B cell (primary cell): ENCODE data around the gene RPL10A.

ENCODE experiments used
- EZH2 ChIP-seq: IDR thresholded peaks from 2 replicates; pipeline ENCODE4 v1.6.1; 2012; ENCODE audit warnings: borderline replicate concordance, low read depth, mild to moderate bottlenecking, moderate library complexity, low read length; ENCODE audit not compliant: insufficient read depth, poor library complexity, severe bottlenecking
- TF ChIP-seq, protein P1 (sequence below): fragments of 200-600 bp; IDR thresholded peaks from one replicate; pipeline ENCODE4 v1.8.0; 2022; ENCODE audit warnings: antibody characterized with exemption, mild to moderate bottlenecking

DNA sequence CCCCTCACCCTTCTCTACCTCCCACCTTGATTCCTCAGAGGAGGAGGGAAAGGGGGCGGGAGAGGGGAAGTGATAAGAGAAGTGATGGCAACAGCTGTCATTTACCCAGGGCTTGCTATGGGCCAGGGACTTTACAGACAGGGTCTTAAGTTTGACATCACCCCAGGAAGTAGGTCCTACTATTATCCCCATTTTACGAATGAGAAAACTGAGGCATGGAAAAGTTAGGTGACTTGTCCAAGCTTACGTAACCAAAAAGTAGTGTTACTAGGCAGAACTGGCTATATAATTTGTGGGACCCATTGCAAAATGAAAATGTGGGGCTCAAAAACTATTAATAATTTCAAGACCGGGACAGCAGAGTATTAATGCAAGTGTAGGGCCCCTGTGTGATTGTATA, 26.6 kb upstream of the RPL10A start:
- TF ChIP-seq, protein P1, sequence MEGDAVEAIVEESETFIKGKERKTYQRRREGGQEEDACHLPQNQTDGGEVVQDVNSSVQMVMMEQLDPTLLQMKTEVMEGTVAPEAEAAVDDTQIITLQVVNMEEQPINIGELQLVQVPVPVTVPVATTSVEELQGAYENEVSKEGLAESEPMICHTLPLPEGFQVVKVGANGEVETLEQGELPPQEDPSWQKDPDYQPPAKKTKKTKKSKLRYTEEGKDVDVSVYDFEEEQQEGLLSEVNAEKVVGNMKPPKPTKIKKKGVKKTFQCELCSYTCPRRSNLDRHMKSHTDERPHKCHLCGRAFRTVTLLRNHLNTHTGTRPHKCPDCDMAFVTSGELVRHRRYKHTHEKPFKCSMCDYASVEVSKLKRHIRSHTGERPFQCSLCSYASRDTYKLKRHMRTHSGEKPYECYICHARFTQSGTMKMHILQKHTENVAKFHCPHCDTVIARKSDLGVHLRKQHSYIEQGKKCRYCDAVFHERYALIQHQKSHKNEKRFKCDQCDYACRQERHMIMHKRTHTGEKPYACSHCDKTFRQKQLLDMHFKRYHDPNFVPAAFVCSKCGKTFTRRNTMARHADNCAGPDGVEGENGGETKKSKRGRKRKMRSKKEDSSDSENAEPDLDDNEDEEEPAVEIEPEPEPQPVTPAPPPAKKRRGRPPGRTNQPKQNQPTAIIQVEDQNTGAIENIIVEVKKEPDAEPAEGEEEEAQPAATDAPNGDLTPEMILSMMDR: no peak
- TF ChIP-seq EZH2: no peak
